ENCODE data around the gene ZHX3. TPM values are rescaled to one million over a fixed set of nuclear protein-coding genes. Genes with fewer than 3 reads are reported as not detected.

The ZHX3 gene
- total RNA-seq, 1 donor from 2014 or later, result 13.9 TPM

GRCh38 chr20:41177636-41178035 lies 139.9 kb downstream of the ZHX3 start:
- peak in 1 of 2 experiments; percentile 28 for DNase-seq (ENCODE audit: low spot score in 2 of 2, unreplicated experiment in 2 of 2)
- Mint-ChIP-seq H3K9me3 (no peaks in the 10 kb centered on the region), H3K27ac (peak overlapping the region; percentile 59), H3K4me1 (no peaks in the 10 kb centered on the region), H3K4me3 (no peak overlapping the region), H3K36me3 (peaks cover 26% of the 10 kb centered on the region), H3K27me3 (ENCODE audit: low read depth) (no peaks in the 10 kb centered on the region)
- no peak for TF ChIP-seq CTCF (IDR thresholded peaks at IDR 0.05; ENCODE audit: unreplicated experiment)

- DNase-seq (ENCODE audit: low spot score in 2 of 2, unreplicated experiment in 2 of 2), result peak in 1 of 2 experiments; percentile 11
- no peak overlapping the region for H3K4me3 Mint-ChIP-seq
- H3K4me1 Mint-ChIP-seq, result no peaks in the 10 kb centered on the region
- peak overlapping the region; percentile 26 for H3K27ac Mint-ChIP-seq
- no peak for TF ChIP-seq CTCF (IDR thresholded peaks at IDR 0.05; ENCODE audit: unreplicated experiment)
- no peaks in the 10 kb centered on the region for H3K27me3 Mint-ChIP-seq (ENCODE audit: low read depth)
- peaks cover 24% of the 10 kb centered on the region for H3K36me3 Mint-ChIP-seq
- no peaks in the 10 kb centered on the region for H3K9me3 Mint-ChIP-seq
Observed at GRCh38 chr20:41176711-41177552, 140.6 kb downstream of the ZHX3 start.

- no peak for DNase-seq (ENCODE audit: low spot score in 2 of 2, unreplicated experiment in 2 of 2)
- Mint-ChIP-seq H3K9me3 (no peaks in the 10 kb centered on the region), H3K36me3 (peaks cover 26% of the 10 kb centered on the region), H3K27ac (peak overlapping the region; percentile 11), H3K27me3 (ENCODE audit: low read depth) (no peaks in the 10 kb centered on the region), H3K4me1 (no peaks in the 10 kb centered on the region), H3K4me3 (no peak overlapping the region)
- no peak for TF ChIP-seq CTCF (IDR thresholded peaks at IDR 0.05; ENCODE audit: unreplicated experiment)
Observed at GRCh38 chr20:41175727-41176330, 141.7 kb downstream of the ZHX3 start.

- no peaks in the 10 kb centered on the region for H3K9me3 Mint-ChIP-seq
- H3K27me3 Mint-ChIP-seq (ENCODE audit: low read depth), result no peaks in the 10 kb centered on the region
- peak in 1 of 2 experiments; percentile 34 for DNase-seq (ENCODE audit: low spot score in 2 of 2, unreplicated experiment in 2 of 2)
- peaks cover 32% of the 10 kb centered on the region for H3K36me3 Mint-ChIP-seq
- no peak overlapping the region for H3K4me3 Mint-ChIP-seq
- no peaks in the 10 kb centered on the region for H3K4me1 Mint-ChIP-seq
- no peak overlapping the region for H3K27ac Mint-ChIP-seq
- TF ChIP-seq CTCF (IDR thresholded peaks at IDR 0.05; ENCODE audit: unreplicated experiment), result no peak
Observed at GRCh38 chr20:41175201-41175651, 142.3 kb downstream of the ZHX3 start.

GRCh38 chr20:41174782-41175181 lies 142.7 kb downstream of the ZHX3 start:
- Mint-ChIP-seq H3K4me1 (no peaks in the 10 kb centered on the region), H3K27me3 (ENCODE audit: low read depth) (no peaks in the 10 kb centered on the region), H3K27ac (peak overlapping the region; percentile 40), H3K4me3 (no peak overlapping the region), H3K36me3 (peaks cover 37% of the 10 kb centered on the region), H3K9me3 (no peaks in the 10 kb centered on the region)
- peak in 1 of 2 experiments; percentile 19 for DNase-seq (ENCODE audit: low spot score in 2 of 2, unreplicated experiment in 2 of 2)
- no peak for TF ChIP-seq CTCF (IDR thresholded peaks at IDR 0.05; ENCODE audit: unreplicated experiment)
